ENCODE data around the gene TMOD4. TPM values are rescaled to one million over a fixed set of nuclear protein-coding genes. Genes with fewer than 3 reads are reported as not detected.
A peak's percentile ranks its signal among the peaks of the same experiment; 100 is the strongest.

TMOD4 gene
- total and polyA plus RNA-seq, 10 of the 15 experiments (the other 5 are each of a cell fraction or from before 2014, with no cell fraction given) = 0.30 to 1.2 (median 0.50) TPM; not detected in 1

- peak; percentile 53; the same call in 1 of the 2 replicates for TF ChIP-seq NBN (IDR thresholded peaks at IDR 0.05)
- no peak for TF ChIP-seq ASH2L (IDR thresholded peaks at IDR 0.05; ENCODE audit: borderline replicate concordance, low read depth)
- no peak for TF ChIP-seq RELA (IDR thresholded peaks at IDR 0.05; ENCODE audit: borderline replicate concordance, partially characterized antibody)
- peak; percentile 76 to 78; a peak in 3 of 4 replicates for TF ChIP-seq IKZF2 (IDR thresholded peaks at IDR 0.05)
- no peak for TF ChIP-seq NR2C1 (IDR thresholded peaks at IDR 0.05)
- TF ChIP-seq STAT1 (conservative IDR thresholded peaks at IDR 0.05) = no peak
- TF ChIP-seq PAX5 (IDR thresholded peaks at IDR 0.05; ENCODE audit: borderline replicate concordance, low read depth, low read length) = no peak
- TF ChIP-seq ZNF217 (IDR thresholded peaks at IDR 0.05) = no peak
- no peak for TF ChIP-seq CUX1 (IDR thresholded peaks at IDR 0.05; ENCODE audit: insufficient replicate concordance, low read depth, low read length)
- TF ChIP-seq E2F8 (IDR thresholded peaks at IDR 0.05; ENCODE audit: low read depth, partially characterized antibody) = no peak
- TF ChIP-seq HSF1 (IDR thresholded peaks at IDR 0.05; ENCODE audit: low read depth, low read length) = no peak
- TF ChIP-seq SREBF1 (IDR thresholded peaks at IDR 0.05; ENCODE audit: low read length) = no peak
- no peak for TF ChIP-seq RCOR1 (conservative IDR thresholded peaks at IDR 0.05; ENCODE audit: low read depth, low read length)
- no peak for TF ChIP-seq JUNB (IDR thresholded peaks at IDR 0.05)
- TF ChIP-seq BHLHE40 (IDR thresholded peaks at IDR 0.05; ENCODE audit: borderline replicate concordance in 1 of 2, low read depth in 2 of 2, low read length in 1 of 2) = no peak
- TF ChIP-seq RB1 (IDR thresholded peaks at IDR 0.05; ENCODE audit: borderline replicate concordance) = no peak
- no peak for TF ChIP-seq USF1 (IDR thresholded peaks at IDR 0.05; ENCODE audit: borderline replicate concordance, extremely low read length, insufficient read depth, low read depth, low read length)
- TF ChIP-seq LARP7 (IDR thresholded peaks at IDR 0.05) = peak; percentile 49; the same call in 1 of the 2 replicates
- TF ChIP-seq RFX5 (IDR thresholded peaks at IDR 0.05; ENCODE audit: low read depth, low read length) = no peak
These were observed 18.7 kb downstream of the TMOD4 start (continued) for GRCh38 chr1:151157067-151157531.

Data from GM12878 (cell line).